Measurements from ENCODE around the gene FASTK.

- no peak for TF ChIP-seq CTCF (IDR thresholded peaks at IDR 0.05; ENCODE audit: insufficient read depth, low read length, poor library complexity, severe bottlenecking)
- TF ChIP-seq EZH2phosphoT487 (conservative IDR thresholded peaks at IDR 0.05; ENCODE audit: low read length): no peak
These were observed 37.8 kb upstream of the FASTK start for GRCh38 chr7:151118108-151119054.

All from SU-DHL-6 (cell line).